Activated CD4-positive, alpha-beta T cell treated with anti-CD3 and anti-CD28 coated beads, Interleukin-2, amount 50 U/mL, for 4 hours (primary cell): ENCODE data around the gene CARD11.

Experiments
- DNase-seq, 2 experiments: peaks; one replicate each; pipeline ENCODE4 v3.0.0-alpha.2; 2020

CARD11 gene

GRCh38 chr7:2979951-2980350 lies 63.7 kb downstream of the CARD11 start:
- DNase-seq = no peak

- no peak for DNase-seq
These were observed 64.5 kb downstream of the CARD11 start for GRCh38 chr7:2979201-2979631.

- peak; percentile 79 to 81 for DNase-seq
These were observed 65.3 kb downstream of the CARD11 start for GRCh38 chr7:2978408-2978807.

GRCh38 chr7:2975821-2976371 lies 67.8 kb downstream of the CARD11 start:
- DNase-seq = no peak

DNA sequence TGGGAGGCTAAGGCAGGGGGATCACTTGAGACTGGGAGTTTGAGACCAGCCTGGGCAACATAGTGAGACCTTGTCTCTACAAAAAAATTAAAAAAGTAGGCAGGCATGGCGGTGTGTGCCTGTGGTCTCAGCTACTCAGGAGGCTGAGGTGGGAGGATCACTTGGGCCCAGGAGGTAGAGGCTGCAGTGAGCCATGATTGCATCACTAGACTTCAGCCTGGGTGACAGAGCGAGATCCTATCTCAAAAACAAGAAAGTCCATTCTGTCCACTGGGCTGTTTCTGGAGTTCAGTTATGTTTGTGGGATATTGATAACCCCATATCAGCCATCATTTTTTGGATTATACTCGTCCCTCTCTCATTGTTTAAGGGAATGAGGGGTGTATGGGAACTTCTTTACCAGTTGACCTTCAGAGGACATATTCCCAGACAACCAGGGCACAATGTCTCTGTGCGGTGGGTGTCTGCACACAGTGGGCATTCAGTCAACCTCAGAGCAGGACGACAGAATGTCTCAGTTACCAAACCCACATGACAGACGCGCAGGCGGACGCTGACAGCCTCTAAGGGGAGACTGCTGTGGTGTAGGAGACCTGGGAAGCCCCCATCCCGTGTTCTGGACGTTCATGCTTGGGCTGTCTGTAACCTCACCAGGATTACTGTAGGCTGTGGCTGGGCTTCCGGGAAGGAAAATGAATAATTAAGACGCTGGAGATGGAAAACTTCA lies 69.4 kb downstream of the CARD11 start:
- no peak for DNase-seq

GRCh38 chr7:2972835-2973161 lies 70.9 kb downstream of the CARD11 start:
- DNase-seq = no peak

DNA sequence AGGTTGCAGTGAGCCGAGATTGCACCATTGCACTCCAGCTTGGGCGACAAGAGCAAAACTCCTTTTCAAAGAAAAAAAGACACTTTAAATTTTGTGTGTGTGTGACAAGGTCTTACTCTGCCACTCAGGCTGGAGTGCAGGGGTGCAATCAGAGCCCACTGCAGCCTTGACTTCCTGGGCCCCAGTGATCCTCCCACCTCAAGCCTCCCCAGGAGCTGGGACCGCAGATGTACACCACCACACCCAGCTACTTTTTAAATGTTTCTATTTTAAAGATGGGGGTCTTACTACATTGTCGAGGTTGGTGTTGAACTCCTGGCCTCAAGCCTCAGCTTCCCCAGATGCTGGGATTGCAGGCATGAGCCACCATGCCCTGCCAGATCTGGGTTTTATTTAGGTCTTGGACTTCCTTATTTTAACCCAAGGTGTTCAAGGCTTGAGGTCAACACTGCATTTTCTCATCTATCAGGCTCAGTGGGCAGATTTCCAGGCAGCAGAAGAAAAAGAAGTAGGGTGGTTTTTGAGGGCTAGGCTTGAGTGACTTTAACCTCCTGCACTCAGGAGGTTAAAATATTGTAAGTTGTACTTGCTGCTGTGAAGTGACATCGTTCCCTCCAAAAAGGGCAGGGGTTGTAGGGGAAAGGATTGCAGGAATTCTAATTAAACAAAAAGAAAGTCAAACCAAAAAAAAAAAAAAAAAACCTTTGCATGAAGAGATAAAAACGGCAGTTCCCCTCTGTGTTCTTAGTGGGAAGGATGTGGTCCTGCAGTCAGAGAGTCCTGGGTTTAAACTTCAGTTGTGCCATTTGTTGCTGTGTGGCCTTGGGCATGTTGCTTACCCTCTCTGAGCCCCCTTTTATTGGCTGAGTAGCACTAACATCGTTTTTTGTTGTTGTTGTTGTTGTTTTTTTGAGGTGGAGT lies 71.5 kb downstream of the CARD11 start:
- no peak for DNase-seq

DNA sequence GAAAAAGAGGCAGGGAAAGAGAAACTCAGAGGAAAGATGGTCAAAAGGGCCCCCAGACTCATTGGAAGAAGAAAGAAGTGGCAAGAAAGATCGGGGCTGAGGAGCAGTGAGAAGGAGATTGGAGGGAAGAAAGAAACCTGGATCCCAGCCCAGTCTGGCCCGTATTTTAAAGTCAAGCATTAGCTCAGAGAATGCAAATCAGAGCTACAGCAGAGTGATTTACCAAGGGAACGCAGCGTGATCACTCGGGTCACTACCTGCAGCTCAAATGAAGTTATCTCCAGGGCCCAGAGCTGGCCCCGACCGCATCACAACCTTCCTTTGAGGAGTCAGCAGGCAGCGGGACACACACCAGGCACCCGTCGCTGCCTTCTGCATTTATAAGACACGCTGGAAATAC lies 72.8 kb downstream of the CARD11 start:
- no peak for DNase-seq

GRCh38 chr7:2970307-2970664 lies 73.4 kb downstream of the CARD11 start:
- no peak for DNase-seq

GRCh38 chr7:2969398-2970306 lies 74.0 kb downstream of the CARD11 start:
- no peak for DNase-seq

DNA sequence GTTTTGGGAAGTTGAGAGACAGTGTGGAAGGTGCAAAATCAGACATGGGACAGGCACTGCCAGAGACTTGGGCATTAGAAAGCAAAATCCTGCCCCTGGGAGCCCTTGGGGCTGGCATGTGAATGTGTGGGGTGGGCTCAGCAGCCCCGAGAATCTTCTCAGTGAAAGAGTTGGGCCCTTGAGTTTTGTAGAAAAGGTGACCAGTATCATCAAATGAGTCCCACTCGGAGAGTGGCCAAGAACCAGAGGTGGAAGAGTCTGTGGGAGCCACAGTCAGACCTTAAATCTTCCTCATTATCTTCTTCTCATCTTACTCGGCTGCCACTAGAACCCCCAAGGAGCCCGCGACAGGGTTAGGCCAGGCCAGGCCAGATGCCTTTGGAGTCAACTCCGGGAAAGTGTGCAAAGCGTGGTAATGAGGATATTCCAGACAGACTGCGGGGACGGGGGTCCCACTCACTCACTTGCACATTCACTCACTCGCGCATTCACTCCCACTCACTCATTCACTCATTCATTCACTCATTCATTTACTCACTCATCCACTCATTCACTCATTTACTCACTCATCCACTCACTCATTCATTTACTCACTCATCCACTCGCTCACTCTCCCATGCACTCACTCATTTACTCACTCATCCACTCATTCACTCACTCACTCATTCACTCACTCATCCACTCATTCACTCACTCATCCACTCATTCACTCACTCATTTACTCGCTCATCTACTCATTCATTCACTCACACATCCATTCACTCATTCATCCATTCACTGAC lies 74.9 kb downstream of the CARD11 start:
- DNase-seq = no peak

- no peak for DNase-seq
These were observed 75.5 kb downstream of the CARD11 start for GRCh38 chr7:2968176-2968575.

DNA sequence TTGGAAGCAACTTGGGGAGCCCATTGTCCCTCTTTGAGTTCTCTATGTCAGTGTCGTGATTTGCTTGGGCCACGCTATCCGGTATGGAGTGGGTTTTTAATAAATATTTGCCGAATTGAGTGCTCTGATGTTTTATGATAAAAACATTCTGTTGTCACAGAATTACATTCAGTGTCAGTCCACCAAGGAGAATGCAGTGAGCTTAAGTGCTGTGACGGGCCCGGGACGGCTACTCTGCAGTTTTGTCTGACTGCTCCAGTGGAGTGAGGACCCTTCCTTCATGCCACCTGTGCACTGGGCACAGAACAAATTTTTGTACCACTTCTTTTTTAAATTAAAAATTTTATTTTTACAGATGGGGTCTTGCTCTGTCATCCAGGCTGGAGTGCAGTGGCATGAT lies 76.0 kb downstream of the CARD11 start:
- no peak for DNase-seq

GRCh38 chr7:2967253-2967652 lies 76.4 kb downstream of the CARD11 start:
- DNase-seq = no peak

GRCh38 chr7:2966466-2967078 lies 77.1 kb downstream of the CARD11 start:
- DNase-seq = no peak

DNA sequence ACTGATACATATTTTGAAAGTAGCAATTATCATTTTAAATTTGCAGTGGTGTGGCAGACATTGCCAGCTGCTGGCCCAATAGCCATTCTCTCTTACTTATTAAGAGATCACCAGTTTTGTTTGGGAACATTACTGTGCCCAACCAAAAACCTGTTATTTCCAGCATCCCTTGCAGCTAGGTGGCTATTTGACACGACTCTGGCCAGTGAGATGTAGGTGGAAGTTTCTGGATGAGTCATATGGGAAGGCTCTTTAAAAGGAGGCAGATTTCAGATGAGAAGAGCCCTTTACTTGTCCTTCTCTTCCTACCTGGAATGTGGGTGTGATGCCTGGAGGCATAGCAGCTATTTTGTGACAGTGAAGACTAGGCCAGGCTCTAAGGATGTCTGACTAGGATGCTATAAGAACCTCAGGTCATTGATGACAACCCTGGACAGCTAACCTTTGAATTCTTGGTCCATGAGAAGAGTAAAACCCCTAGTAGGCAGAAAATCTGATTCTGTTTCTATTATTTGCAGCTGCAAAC lies 77.9 kb downstream of the CARD11 start:
- DNase-seq = no peak

- DNase-seq = no peak
These were observed 78.4 kb downstream of the CARD11 start for GRCh38 chr7:2965301-2965700.

DNA sequence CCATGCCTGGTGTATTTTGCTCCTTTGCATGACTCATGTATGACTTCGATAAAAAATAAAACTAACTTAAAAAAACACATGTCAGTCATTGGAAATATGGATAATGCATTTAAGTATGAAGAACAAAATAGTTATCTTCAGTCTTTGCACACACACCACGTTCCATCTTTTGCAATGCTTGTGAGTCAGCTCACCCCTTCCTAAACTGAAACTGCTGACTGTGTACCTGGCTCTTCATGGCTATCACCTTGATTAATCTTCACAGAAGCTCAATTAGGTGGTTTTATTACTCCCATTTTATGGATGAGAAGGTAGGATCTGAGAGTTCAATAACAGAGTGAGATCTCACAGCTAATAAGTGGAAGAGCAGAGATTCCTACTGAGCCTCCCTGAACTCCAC lies 79.5 kb downstream of the CARD11 start:
- no peak for DNase-seq

GRCh38 chr7:2962865-2963264 lies 80.8 kb downstream of the CARD11 start:
- DNase-seq = no peak

DNA sequence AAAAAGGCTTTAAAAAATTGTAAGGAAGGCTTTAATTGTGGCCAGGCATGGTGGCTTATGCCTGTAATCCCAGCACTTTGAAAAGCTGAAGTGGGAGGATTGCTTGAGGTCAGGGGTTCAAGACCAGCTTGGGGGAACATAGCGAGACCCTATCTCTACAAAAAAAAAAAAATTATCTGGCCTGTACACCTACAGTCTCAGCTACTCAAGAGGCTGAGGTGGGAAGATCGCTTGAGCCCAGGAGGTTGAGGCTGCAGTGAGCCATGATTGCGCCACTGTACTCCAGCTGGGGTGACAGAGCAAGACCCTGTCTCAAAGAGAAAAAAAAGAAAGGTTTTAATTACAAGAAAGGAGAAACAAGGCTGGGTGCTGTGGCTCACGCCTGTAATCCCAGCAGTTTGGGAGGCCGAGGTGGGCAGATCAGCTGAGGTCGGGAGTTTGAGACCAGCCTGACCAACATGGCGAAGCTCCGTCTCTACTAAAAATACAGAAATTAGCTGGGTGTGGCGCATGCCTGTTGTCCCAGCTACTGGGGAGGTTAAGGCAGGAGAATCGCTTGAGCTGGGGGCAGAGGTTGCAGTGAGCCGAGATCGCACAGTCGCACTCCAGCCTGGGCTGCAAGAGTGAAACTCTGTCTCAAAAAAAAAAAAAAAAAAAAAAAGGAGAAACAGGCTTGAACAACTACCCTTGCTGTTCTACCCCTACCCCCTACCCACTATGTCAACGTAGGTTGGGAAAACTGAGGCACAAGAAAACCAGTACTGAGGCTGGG lies 83.7 kb downstream of the CARD11 start:
- no peak for DNase-seq
